Right renal pelvis (tissue), 4 donors: Measurements from ENCODE around the gene MCF2L. TPM values are rescaled to one million over a fixed set of nuclear protein-coding genes. Genes with fewer than 3 reads are reported as not detected.
"Not testable (repeated sequence)": the region's sequence is repeated elsewhere in the genome, so short reads cannot be mapped to it uniquely, and the experiment has no call there.

Experiments
- DNase-seq, 4 donors: peaks; one replicate each; pipeline ENCODE4 v3.0.0-alpha.2; 2013; ENCODE audit warnings: low read depth in 4 of 4, low spot score in 3 of 4, missing footprints in 1 of 4
- polyA plus RNA-seq, 4 donors: library from polyadenylated mRNA; unstranded; fragments of 120-200 nt; gene quantifications; one replicate each; pipeline ENCODE4 v1.2.1, GENCODE V29; 2013; ENCODE audit not compliant: insufficient read length in 4 of 4

The MCF2L gene
- polyA plus RNA-seq, 4 donors, result 29.4 to 36.8 (median 32.9) TPM

DNA sequence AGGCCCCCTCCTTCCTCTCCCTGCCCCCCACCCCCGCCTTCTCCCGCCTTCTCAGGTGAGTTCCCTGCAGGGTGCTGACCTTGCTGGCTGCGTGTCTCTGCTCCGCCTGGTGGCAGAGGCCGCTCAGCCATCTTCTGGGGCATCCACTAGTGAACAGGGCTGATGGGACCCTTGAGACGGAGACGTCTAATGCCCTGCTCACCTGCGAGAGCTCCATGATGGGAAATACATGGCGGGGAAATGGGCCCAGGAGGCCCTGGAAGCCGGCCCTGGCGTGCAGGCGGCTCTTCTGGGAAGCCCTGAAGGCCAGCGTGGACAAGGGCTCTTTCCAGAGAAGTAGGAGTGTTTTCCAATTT is 121.4 kb downstream of the MCF2L start:
- DNase-seq, result no peak

DNA sequence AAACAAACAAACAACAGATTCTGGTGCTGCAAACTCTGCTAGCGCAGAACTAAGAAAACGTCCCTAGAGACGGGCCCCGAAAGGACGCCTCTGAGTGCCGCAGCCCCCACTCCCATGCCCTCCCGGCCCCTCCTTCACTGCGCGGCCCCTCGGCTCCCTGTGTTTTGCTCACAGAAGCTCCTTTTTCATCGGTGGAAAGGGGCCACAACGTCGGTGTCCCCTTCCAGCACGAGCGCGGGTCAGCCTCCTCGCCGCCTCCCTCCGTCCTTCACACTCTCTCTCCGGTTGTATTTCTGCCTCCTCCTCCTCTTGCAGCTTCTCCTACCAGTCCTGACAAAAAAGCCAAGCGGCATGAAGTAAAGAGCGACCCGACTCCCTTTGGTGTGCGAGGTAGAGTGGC is 121.8 kb downstream of the MCF2L start:
- no peak for DNase-seq

- DNase-seq, result no peak
Observed at GRCh38 chr13:113091211-113091771, 122.3 kb downstream of the MCF2L start.

- DNase-seq, result no peak
Observed at GRCh38 chr13:113091891-113092775, 123.1 kb downstream of the MCF2L start.

- no peak for DNase-seq
Observed at GRCh38 chr13:113092776-113093579, 124.0 kb downstream of the MCF2L start.

GRCh38 chr13:113093580-113094409 is 124.8 kb downstream of the MCF2L start:
- no peak for DNase-seq

DNA sequence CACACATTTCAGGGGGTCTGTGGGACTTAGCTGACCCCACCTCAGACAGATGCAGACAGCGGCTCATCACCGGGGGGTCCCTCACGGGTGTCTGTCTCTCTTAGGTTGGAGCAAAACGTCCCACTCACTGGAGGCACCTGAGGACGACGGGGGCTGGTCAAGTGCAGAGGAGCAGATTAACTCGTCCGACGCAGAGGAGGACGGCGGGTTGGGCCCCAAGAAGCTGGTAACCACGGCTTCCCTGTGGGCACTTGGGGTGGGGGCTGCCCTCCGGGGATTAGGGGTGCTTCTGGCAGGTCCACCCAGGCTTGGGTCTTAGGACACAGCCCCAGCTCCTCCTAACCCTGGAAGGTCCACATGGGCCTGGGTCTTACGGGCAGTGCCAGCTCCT is 125.4 kb downstream of the MCF2L start:
- DNase-seq, result no peak

DNA sequence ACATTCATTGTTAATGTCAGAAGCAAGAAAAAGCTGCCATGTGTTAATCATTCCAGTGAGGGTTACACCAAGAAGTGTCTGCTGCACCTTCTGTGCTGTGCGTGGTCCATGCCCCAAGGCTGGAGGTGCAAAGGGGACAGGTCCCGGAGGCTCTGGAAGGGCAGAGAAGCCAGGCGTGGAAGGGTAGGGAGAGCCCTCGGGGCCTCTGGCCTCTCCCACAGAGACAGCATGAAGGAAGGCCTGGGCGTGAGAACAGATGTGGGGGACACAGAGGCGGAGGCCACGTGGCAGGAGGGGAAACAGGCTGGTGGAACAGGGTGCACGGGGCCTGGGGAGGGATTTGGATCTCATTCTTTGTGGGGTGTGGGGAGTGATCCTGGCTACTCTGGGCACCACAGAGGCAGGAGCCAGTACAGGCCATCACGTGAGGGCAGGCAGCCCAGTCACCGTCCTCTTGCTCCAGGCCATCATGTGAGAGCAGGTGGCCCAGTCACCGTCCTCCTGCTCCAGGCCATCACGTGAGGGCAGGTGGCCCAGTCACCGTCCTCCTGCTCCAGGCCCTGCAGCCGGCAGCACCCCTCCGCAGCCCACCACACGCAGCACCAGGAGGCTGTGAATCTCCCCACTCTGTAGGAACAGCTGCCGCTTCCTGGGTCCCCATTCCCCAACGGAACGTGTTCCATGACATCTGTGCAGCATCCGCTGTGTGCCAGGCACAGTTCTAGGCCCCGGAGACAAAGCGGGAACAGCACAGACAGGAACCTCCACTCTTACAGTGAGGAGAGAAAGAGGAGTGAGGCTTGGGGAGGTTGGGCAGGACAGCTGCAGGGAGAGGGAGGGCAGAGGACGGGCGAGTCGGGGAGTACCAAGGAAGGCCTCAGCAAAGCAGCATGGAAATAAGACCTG is 126.4 kb downstream of the MCF2L start:
- no peak for DNase-seq

- no peak for DNase-seq
Observed at GRCh38 chr13:113096052-113096744, 127.2 kb downstream of the MCF2L start.

- no peak for DNase-seq
Observed at GRCh38 chr13:113096745-113097305, 127.8 kb downstream of the MCF2L start.

DNA sequence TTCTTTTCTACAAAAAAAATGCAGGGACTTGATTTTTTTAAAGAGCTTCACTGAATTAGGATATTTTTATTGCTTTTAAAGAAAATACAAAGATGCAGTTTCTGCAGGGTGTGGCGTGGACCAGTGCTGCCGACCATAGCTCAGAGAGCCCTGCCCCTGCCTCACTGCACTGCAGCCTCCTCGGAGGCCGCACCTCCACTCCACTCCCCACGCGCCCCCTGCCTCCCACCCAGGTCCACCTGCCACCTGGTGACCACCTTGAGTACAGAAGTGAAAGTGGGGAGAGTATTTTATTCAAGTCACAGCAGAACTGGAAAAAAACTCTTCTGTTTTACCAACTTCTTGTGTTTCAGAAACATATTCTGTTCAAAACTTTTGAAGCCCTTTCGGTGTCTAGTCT is 128.6 kb downstream of the MCF2L start:
- DNase-seq, result no peak

DNA sequence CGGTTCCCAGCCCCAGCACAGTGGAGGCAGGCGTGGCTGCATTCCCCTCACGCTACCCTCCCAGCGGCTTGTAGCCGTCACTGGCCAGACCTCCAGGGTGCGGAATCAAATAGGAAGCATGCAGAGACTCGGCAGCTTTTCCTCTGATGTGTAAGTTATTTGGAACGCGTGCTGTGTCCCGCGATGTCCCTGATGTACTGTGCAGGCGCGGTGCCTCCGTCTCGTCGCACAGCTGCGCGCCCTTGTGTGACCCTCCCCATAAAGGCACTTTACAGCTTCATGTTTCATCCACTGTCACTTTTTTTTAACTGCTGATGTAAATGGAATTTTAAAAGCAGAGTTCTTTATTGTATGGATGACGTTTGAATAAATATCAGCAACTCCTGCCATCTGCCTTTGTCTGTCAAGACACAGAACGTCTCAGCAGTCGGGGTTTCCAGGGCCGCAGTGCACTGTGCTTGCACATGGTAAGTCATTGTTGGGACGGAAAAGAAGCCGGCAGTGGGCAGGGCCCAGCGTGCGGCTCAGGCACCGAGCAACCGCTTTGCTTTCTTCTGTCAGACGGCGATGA is 129.2 kb downstream of the MCF2L start:
- DNase-seq, result no peak

DNA sequence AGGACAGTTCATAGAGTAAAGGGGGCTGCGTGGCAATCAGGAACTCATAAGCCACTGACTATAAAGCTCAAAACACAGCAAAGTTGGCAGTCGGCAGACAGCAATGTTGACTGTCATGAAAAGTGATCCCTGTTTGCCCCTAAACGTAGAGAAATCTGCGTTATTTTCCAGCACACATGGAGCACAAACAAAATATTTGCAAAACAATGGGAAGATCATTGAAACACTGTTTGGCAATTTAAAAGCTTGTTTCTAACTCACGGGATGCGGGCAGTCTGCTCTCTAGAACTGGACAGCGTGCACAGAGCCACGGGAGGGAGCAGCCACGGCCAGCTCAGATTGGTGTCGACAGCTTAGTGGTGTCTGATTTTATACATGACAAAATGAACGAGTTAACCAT is 130.1 kb downstream of the MCF2L start:
- DNase-seq, result no peak

DNA sequence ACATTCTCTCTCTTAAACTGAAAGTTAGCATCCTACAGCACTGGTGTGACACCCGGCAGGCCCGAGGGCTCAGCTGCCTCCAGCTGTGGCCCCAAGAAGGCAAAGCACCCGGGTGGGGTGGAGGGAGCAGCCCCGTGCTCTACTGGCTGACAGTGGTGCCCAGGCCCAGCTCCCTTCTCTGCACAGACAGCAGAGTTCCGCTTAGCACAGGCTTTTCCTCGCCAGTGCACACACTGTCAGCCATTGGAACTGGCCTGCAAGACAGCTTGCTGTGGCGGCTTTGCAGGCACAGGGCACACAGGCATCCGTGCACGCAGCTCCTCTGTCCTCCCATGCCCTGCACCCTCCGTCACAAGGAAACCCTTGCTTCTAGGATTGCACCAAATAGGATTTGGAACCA is 133.3 kb downstream of the MCF2L start:
- not testable (repeated sequence) for DNase-seq

DNA sequence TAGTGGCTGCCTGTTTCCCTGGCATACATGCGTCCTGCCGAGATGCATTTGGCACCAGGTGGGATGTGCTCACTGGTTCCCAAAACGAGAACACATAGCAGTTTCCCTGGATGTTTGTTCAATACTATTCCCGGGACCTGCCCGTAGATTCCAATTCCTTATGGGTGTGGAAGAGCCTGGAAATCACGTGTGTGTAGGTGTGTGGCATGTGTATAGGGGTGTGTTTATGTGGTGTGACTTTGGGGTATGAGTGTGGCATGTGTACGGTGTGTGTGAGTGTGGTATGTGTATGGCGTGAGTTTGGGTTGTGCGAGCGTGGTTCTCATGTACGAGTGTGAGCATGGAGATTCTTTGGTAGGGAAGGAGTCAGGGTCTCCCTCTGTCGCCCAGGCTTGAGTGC is 133.7 kb downstream of the MCF2L start:
- DNase-seq, result no peak

- no peak for DNase-seq
Observed at GRCh38 chr13:113103646-113104045, 134.6 kb downstream of the MCF2L start.

- no peak for DNase-seq
Observed at GRCh38 chr13:113105032-113105920, 136.3 kb downstream of the MCF2L start, which contains the start of gene F7. Gene F7 (plus strand): TSS chr13:113105791. CDS start chr13:113105842, 51 bp downstream.
